ENCODE measurements around the gene C18orf32.
A peak's percentile ranks its signal among the peaks of the same experiment; 100 is the strongest.
"Not testable (repeated sequence)": the region's sequence is repeated elsewhere in the genome, so short reads cannot be mapped to it uniquely, and the experiment has no call there.

C18orf32 gene

GRCh38 chr18:49500201-49500921, 13.3 kb upstream of the C18orf32 start:
- no peak for DNase-seq (ENCODE audit: low read depth)

DNA sequence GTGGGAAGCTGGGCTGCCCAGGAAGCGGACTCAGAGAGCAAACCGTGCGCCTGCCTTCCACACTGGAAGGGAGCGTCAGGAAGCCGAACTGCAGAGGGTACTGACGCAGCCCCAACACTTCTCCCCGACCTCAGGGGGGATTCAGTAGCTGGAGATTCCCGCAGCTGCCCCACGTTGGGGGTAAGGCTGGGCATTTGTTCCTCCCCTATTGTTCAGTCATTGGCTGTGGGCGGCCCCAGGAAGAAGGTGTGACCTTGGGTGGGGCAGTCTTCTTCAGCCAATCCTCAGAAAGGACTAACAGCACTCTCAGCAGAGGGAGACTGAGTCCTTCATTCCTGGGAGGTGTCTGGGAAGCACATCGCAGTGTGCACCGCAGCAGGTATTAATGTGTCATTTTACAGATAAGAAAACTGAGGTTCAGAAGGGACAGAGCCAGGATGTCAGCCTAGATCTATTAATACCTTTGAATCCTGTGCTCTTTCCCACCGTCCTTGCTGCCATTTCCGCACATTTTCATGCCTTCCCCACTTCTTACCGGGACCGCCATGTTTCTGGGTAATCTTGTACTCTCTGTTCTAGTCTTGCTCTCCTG, 12.1 kb upstream of the C18orf32 start:
- no peak for DNase-seq (ENCODE audit: low read depth)

DNA sequence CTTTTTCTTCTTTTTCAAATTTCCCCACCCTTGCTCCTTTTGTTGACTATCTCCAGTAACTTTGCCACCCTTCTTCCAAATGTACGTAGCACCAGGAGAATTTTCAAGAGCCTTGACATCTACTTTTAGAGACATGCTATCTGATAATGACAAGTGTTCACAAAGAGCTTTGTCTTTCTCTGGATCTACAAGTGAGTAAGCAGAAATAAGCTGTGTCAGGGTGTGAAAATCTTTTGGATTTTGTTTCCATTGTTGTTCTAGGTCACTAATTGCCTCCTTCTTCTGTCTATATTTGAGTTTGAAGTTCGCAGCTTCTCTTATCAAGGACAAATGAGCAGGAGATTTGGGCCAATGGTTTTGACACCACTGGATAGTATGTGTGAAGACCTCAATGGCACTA, 8.4 kb upstream of the C18orf32 start:
- no peak for DNase-seq (ENCODE audit: low read depth)

DNA sequence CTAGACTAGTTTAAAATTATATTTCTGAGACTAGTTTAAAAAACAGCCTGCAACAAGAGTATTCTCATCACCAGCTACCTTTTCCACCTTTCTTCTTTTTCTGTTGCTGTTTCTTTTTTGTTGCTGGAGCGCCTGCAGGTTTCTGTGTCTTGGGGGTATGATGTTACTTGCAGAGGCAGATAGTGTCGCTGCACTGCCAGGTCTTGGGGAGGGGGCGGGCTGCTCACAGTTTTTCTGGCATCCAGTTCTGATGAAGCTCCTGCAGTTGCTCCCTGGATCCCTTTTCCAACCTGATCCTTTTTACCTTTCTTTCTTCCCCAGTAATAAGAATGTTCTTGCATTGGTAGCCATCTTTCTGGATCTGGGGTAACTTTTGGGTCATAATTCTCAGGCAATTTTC, 8.0 kb upstream of the C18orf32 start:
- DNase-seq (ENCODE audit: low read depth), result no peak

GRCh38 chr18:49494660-49495059, 7.6 kb upstream of the C18orf32 start:
- DNase-seq (ENCODE audit: low read depth), result no peak

GRCh38 chr18:49492694-49493033, 5.6 kb upstream of the C18orf32 start:
- no peak for DNase-seq (ENCODE audit: low read depth)

GRCh38 chr18:49491857-49492693, 5.0 kb upstream of the C18orf32 start, which contains the start of gene RPL17:
Gene RPL17 (minus strand): TSS chr18:49492465.
- DNase-seq (ENCODE audit: low read depth), result peak; percentile 99

- no peak for DNase-seq (ENCODE audit: low read depth)
Measured at GRCh38 chr18:49491534-49491856, 4.5 kb upstream of the C18orf32 start.

- peak; percentile 52 for DNase-seq (ENCODE audit: low read depth)
Measured at GRCh38 chr18:49490246-49490762, 3.3 kb upstream of the C18orf32 start.

GRCh38 chr18:49487711-49488310, 777 bp upstream of the C18orf32 start:
- DNase-seq (ENCODE audit: low read depth), result peak; percentile 40

- peak; percentile 48 for DNase-seq (ENCODE audit: low read depth)
Measured at GRCh38 chr18:49486606-49486952, 455 bp downstream of the C18orf32 start.

DNA sequence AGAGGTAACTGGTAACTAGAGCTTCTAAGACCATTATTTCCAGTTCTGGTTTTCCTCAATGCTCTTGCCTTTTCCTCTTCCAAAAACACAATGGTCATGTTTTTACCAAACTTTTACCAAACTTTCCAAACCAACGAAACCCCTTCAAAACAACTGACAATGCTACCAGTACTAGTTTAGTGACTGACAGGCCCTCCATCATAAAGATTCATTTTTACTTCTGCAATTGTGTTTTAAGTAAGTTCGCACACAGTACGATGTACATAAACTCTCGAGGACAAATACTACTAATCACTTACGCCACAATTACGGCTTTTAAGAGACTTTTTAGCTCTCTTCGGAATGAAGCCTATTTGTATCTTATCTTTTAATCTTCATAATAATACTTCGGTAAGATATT, 900 bp downstream of the C18orf32 start:
- DNase-seq (ENCODE audit: low read depth), result peak; percentile 10

- DNase-seq (ENCODE audit: low read depth), result no peak
Measured at GRCh38 chr18:49483198-49483597, 3.8 kb downstream of the C18orf32 start.

DNA sequence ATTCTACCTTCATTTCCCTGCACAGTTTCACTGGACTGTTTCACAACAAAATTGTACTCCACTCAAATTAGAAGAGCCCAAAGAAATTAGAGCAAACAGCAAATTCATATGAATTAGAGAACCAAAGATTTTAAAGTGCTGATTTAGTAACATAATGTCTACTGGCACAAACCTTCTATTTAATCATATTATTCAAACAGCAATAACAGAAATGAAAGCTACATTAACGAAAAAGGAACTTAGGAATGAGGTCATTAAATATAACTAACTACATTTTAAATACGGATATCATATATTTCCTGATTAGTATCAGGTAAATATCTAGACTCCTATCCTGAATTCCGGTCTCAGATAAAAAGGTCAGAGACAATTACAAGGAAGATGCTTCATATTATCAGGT, 5.1 kb downstream of the C18orf32 start:
- DNase-seq (ENCODE audit: low read depth), result no peak

- no peak for DNase-seq (ENCODE audit: low read depth)
Measured at GRCh38 chr18:49481317-49481716, 5.7 kb downstream of the C18orf32 start.

DNA sequence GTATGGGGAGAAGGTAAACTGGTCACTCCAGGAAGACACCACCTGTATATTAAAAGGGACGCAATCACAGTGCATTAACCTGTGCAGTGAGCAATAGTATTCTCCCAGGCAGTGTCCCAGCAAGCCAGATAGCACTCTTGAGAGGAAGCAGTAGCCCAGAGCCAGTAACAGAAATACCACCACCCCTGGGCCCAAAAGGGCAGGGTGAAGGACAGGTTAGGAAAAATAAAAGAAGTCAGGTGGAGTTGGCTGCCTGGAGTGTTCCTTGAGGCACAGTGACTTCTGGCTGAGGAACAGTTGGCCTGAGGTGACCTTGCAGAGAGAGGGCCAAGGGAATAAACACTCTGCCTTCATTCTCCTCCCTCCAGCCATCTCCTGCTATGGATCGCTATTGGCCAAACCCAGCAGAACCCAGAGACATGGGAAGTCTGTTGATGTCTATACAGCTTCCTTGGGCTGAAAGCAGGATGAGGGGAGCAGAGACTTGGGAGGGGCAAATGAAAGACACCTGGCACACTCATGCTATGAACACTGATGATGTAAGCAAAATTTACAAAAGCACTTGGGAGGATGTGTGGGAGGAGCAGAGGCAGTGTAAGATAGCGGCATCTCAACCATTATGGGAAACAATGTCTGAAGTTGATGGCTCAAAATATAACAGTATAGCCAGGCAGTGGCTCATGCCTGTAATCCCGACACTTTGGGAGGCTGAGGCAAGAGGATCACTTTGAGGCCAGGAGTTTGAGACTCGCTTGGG, 7.5 kb downstream of the C18orf32 start:
- DNase-seq (ENCODE audit: low read depth), result no peak

DNA sequence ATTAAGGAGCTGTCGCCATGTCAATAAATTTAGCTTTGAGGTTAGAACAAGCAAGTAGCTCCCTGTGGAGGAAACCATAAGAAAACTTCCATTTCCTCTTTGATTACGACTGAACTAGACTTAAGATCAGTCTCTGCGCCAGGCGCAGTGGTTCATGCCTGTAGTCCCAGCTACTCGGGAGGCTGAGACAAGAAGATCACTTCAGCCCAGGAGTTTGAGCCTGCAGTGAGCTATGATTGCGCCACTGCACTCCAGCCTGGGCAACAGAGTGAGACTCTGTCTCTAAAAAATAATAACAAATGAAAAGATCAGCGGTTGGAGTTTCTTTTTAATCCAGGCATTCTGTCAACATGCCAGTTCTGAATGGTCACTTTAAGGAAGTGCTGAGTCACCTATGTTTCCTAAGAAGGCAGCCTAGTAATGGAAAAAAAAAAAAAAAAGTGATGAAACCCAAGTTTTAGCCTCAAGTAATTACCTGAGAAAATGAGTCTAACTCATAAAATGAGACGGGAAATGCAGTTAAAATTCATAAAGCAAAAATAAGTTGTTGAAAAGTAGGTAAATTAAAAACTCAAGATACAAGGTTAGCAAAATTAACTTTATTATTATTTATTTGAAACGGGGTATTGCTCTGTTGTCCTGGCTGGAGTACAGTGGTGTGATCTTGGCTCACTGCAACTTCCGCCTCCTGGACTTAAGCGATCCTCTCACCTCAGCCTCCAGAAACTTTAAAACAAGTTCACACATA, 10.2 kb downstream of the C18orf32 start:
- peak; percentile 85 for DNase-seq (ENCODE audit: low read depth)

GRCh38 chr18:49474935-49475334, 12.1 kb downstream of the C18orf32 start:
- DNase-seq (ENCODE audit: low read depth), result not testable (repeated sequence)

- no peak for DNase-seq (ENCODE audit: low read depth)
Measured at GRCh38 chr18:49473721-49474120, 13.3 kb downstream of the C18orf32 start.

DNA sequence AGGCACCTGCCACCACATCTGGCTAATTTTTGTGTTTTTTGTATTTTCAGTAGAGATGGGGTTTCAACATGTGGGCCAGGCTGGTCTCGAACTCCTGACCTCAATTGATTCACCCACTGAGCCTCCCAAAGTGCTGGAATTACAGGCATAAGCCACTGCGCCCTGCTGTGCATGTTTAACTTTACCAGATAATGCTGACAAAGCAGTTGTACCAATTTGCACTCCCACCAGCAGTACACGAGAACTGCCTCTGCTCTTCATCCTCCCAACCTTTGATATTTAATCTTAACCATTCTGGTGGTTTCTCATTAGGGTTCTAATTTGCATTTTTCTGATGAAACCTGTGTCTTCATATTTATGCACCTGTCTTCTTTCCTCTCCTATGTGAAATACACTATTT, 14.6 kb downstream of the C18orf32 start:
- DNase-seq (ENCODE audit: low read depth), result no peak

- no peak for DNase-seq (ENCODE audit: low read depth)
Measured at GRCh38 chr18:49471532-49471931, 15.5 kb downstream of the C18orf32 start.
